PFSK-1 (cell line): ENCODE results near the gene HOXA5.

Experiments used
- FOXP2 ChIP-seq: optimal IDR thresholded peaks from 2 replicates; pipeline ENCODE3; 2011; ENCODE audit warnings: borderline replicate concordance, control low read depth, inconsistent platforms; ENCODE audit not compliant: insufficient read depth; ENCODE audit errors: extremely low read length, extremely low read depth
- POLR2AphosphoS5 ChIP-seq: IDR thresholded peaks from 2 replicates; pipeline ENCODE4 v1.6.1; 2012; ENCODE audit warnings: low read depth, mild to moderate bottlenecking, control low read depth, low read length, moderate library complexity
- SIN3A ChIP-seq: IDR thresholded peaks from 2 replicates; pipeline ENCODE4 v1.6.1; 2012; ENCODE audit warnings: mild to moderate bottlenecking, low read length, moderate library complexity, borderline replicate concordance; ENCODE audit not compliant: insufficient read depth
- TAF1 ChIP-seq: IDR thresholded peaks from 2 replicates; pipeline ENCODE4 v1.6.1; 2012; ENCODE audit warnings: low read length, control low read depth, borderline replicate concordance; ENCODE audit not compliant: insufficient read depth
- TF ChIP-seq, protein P1 (sequence below), 2 experiments: IDR thresholded peaks; 2 replicates each; pipeline versions ENCODE4 v1.6.1 to v1.8.0; 2011 to 2012; ENCODE audit warnings: low read depth in 2 of 2, low read length in 2 of 2, control low read depth in 1 of 2, inconsistent platforms in 1 of 2, mild to moderate bottlenecking in 1 of 2, moderate library complexity in 1 of 2; ENCODE audit not compliant: insufficient read depth in 1 of 2

Gene HOXA5

DNA sequence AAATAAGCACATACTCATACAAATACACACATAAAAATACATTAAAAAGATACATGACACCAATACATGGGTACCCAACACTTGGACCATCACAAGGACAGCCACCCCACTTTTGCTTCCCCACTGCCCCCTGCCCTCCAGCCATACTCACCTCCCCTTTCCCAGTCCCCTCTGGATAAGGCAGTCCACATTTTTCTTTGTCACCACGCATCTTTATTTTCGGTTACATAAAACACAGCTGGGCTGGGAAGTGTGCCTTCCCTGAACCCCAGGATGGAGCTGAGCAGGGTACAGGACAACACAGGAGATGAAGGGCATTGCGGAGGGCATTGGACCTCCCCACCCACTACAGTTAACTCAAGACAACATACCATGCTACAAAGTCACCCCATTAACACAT lies 10.0 kb upstream of the HOXA5 start:
- TF ChIP-seq POLR2AphosphoS5: no peak
- no peak for TF ChIP-seq SIN3A
- no peak for TF ChIP-seq TAF1
- TF ChIP-seq, protein P1, sequence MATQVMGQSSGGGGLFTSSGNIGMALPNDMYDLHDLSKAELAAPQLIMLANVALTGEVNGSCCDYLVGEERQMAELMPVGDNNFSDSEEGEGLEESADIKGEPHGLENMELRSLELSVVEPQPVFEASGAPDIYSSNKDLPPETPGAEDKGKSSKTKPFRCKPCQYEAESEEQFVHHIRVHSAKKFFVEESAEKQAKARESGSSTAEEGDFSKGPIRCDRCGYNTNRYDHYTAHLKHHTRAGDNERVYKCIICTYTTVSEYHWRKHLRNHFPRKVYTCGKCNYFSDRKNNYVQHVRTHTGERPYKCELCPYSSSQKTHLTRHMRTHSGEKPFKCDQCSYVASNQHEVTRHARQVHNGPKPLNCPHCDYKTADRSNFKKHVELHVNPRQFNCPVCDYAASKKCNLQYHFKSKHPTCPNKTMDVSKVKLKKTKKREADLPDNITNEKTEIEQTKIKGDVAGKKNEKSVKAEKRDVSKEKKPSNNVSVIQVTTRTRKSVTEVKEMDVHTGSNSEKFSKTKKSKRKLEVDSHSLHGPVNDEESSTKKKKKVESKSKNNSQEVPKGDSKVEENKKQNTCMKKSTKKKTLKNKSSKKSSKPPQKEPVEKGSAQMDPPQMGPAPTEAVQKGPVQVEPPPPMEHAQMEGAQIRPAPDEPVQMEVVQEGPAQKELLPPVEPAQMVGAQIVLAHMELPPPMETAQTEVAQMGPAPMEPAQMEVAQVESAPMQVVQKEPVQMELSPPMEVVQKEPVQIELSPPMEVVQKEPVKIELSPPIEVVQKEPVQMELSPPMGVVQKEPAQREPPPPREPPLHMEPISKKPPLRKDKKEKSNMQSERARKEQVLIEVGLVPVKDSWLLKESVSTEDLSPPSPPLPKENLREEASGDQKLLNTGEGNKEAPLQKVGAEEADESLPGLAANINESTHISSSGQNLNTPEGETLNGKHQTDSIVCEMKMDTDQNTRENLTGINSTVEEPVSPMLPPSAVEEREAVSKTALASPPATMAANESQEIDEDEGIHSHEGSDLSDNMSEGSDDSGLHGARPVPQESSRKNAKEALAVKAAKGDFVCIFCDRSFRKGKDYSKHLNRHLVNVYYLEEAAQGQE (IDR thresholded peaks at IDR 0.05; ENCODE audit: insufficient read depth in 1 of 2, low read depth in 2 of 2, low read length in 2 of 2): no peak
- TF ChIP-seq FOXP2: no peak

DNA sequence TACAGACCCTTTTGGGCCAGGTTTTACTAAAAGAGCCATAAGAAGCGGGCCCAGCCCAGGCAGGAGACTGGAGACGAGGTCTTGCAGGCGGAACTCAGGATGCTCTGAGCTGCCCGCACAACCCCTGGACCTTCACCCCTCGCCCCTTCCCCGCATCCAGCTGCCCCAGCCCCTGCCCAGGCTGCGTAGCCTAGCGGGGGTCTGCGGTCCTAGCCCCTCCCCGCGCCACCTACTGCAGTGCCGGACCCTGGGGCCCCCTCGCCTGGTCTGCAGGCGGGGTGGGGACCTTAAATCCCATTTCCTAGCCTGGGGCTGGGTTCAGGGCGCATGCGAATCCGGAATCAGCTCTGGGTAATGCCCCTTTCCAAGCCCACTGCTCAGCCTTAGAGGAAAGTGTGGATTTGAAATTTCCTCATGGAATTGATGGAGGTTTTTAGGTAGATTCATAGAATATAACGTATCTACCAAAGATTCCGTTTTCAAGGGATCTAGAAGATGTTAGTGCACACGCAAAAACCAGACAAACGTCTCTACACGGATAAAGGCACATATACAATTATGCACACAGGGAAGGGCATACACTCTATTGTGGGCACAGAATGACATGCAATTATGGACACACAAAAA lies 9.4 kb upstream of the HOXA5 start:
- TF ChIP-seq, protein P1 (IDR thresholded peaks at IDR 0.05; ENCODE audit: insufficient read depth in 1 of 2, low read depth in 2 of 2, low read length in 2 of 2): no peak
- no peak for TF ChIP-seq POLR2AphosphoS5
- no peak for TF ChIP-seq FOXP2
- TF ChIP-seq SIN3A: no peak
- TF ChIP-seq TAF1: no peak

DNA sequence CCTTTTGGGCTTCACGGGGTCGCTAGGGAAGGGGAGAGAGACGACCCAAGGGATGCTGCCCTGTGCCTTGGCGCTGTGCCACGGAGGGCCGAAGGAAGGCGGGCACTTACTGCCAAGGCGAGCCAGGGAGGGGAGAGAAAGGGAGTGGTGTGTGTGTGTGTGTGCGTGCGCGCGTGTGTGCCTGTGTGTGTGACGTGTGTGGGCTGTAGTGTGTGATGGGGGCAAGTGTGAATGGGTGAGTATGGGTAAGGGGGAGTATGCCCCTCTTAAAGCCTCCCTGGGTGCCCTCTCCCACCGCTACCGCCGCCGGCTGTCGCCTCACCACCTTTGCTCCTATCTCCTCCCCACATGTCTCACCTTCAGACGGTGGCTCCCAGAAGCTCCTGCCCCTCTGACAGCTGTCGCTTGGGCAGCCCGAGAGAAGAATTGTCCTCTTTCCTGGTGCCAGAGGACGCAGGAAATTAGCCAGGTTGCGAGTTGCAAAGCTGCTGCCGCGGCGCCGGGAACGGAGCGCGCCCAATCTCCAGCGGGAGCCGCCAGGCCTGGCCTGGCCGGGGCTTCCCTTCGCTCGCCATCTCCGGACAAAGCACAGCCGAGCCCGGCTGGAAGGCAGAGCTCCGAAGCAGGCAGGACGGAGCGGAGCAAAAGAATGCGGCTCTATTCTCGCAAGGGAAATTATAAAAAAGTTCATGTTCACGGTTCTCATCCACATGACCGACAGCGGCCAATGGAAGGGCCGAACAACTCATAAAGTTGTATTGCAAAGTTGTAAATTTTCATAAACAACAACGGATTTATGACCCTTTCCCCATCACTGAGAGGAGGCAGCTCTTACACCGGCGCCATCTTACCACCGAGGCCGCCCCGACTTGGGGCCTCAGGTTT lies 8.7 kb upstream of the HOXA5 start, which contains the start of gene HOXA3:
TSS of gene HOXA3 (minus strand) at position 653 of the 885 bp plus-strand sequence. CDS start 41,943 bp downstream, outside the sequence.
- TF ChIP-seq, protein P1 (IDR thresholded peaks at IDR 0.05; ENCODE audit: insufficient read depth in 1 of 2, low read depth in 2 of 2, low read length in 2 of 2): no peak
- TF ChIP-seq TAF1 (no peak), SIN3A (no peak), POLR2AphosphoS5 (no peak), FOXP2 (no peak)

DNA sequence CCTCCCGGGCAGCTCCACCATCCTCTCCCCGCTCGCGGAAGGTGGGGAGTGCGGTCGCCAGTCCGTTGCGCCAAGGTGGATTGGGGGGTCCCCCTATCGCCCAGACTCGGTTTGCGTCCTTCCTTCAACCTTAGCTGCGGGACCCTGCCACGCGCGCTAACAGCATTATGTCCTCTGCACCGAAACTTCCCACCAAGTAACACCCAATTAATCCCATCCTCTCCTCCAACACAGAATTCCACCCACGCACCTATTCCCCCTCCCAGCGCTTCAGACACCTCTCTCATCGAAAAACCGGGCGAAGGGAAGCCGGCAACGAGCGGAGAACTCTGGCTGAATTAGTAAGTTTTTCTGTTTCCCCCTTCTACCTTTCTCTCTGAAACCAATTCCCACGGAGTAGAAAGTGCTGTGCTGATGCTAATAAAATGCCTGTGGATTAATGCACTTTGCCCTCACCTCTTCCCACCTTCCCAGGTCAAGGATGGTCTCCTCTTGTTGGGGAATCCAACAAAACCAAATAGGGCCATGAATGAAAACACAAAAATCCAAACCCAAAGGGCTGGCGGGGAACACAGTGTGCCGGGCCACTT lies 8.0 kb upstream of the HOXA5 start:
- TF ChIP-seq, protein P1 (IDR thresholded peaks at IDR 0.05; ENCODE audit: insufficient read depth in 1 of 2, low read depth in 2 of 2, low read length in 2 of 2): no peak
- TF ChIP-seq TAF1: no peak
- TF ChIP-seq POLR2AphosphoS5: no peak
- TF ChIP-seq SIN3A: no peak
- TF ChIP-seq FOXP2: no peak
